Epithelial cell of esophagus (primary cell): Measurements from ENCODE around the gene TIMM17A.
A peak's percentile ranks its signal among the peaks of the same experiment; 100 is the strongest.

Experiments used
- DNase-seq: peaks from one replicate; pipeline ENCODE4 v3.0.0; 2010; ENCODE audit warnings: low read depth
- H3K4me3 ChIP-seq: 2 replicates; pipeline ENCODE4 v1.5.1; 2011; ENCODE audit warnings: mild to moderate bottlenecking, low read length, control low read depth
- TF ChIP-seq, protein P1 (sequence below): IDR thresholded peaks from 2 replicates; pipeline ENCODE4 v1.5.1; 2011; ENCODE audit warnings: low read depth, mild to moderate bottlenecking, low read length, control low read depth, inconsistent platforms; ENCODE audit not compliant: insufficient read depth; ENCODE audit errors: missing control alignments

Gene TIMM17A

DNA sequence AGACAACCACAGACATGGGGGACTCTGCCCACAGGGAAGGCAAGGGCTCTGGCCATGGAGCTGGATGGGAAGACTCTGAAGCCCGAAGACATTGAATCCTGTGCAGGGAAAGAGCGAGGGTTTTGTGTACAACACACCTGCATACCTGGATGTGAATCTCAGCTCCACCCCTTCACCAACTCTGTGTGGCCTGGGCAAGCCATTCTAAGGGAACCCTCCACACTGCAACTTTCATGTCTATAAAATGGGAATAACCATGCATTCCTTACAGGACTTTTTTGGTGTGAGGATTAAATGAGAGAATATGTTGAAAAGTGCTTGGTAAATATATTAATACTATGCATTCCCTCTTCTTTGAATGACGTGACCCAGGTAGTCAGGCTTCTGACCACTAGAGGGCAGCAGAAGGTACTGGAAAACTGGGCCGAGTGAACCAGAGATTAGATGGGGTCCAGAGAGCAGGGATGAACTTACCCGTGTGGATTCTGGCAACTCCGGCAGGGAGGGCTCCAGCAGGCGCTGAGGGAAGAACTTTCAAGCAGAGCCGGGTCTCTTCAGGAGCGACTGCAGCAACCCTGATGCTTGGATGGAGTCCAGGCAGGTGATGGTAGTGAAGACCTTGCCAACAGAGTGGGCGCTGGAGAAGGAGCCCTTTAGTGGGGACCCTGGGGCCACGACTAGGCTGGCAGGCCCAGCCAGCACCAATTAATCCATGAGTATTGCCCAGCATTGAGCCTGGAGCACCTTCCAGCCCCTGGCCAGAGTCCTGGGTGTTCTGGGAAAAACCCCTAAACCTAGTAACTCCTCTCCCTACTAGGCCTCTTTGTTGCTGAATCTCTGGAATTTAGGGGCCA, 54.2 kb downstream of the TIMM17A start:
- H3K4me3 ChIP-seq, result no peak overlapping the region
- DNase-seq, result peak; percentile 86
- TF ChIP-seq, protein P1, sequence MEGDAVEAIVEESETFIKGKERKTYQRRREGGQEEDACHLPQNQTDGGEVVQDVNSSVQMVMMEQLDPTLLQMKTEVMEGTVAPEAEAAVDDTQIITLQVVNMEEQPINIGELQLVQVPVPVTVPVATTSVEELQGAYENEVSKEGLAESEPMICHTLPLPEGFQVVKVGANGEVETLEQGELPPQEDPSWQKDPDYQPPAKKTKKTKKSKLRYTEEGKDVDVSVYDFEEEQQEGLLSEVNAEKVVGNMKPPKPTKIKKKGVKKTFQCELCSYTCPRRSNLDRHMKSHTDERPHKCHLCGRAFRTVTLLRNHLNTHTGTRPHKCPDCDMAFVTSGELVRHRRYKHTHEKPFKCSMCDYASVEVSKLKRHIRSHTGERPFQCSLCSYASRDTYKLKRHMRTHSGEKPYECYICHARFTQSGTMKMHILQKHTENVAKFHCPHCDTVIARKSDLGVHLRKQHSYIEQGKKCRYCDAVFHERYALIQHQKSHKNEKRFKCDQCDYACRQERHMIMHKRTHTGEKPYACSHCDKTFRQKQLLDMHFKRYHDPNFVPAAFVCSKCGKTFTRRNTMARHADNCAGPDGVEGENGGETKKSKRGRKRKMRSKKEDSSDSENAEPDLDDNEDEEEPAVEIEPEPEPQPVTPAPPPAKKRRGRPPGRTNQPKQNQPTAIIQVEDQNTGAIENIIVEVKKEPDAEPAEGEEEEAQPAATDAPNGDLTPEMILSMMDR, result peak; percentile 91

DNA sequence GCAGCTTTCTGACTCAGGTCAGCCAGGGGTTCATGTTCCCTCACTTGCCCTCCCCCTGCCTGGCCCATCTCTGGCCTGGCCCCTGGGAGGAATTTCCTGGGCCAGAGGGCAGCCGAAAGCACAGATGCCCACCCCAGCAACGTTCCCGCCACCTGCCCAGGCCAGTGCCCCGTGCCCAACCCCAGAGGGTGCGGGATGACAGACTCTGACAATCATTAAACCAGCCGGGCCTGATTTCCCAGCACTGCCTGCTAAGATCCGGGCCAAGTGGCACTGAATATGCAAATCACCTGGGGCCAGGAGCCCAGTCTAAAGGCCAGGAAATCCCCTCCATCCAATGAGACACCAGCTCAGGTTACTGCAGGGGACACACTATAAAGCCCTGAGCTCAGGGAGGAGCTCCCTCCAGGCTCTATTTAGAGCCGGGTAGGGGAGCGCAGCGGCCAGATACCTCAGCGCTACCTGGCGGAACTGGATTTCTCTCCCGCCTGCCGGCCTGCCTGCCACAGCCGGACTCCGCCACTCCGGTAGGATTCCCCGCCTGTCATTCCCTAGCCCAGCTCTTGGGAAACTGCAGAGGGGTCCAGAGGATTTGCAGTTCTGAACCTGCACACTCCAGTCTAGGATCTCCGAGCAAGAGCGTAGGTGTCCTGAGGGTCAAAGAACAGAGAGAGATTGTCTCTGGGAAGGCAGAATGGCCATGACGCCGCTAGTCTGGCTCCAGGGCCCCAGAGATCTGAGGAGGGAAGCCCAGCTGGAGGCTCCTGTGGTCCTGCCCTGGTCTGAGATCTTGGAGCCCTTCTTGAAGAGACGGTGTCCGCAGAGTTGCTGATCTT, 55.1 kb downstream of the TIMM17A start, which contains the start of gene ELF3:
Gene ELF3, plus strand, starts transcription at position 408 of the 836 bp plus-strand sequence. CDS start 550 bp downstream, outside the sequence.
- peak within 1 kb of the TSS; percentile 63 for H3K4me3 ChIP-seq
- DNase-seq, result peak; percentile 90
- TF ChIP-seq, protein P1, result no peak

DNA sequence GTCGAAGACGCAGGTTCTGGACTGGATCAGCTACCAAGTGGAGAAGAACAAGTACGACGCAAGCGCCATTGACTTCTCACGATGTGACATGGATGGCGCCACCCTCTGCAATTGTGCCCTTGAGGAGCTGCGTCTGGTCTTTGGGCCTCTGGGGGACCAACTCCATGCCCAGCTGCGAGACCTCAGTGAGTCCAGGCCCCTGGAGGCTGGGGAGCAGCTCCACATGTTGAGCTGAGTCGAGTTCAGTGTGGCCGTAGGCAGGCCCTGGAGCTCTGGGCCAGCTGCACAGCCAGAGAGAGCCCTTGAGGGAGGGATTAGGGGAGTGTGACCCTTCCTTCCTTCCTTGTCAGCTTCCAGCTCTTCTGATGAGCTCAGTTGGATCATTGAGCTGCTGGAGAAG, 56.7 kb downstream of the TIMM17A start:
- peak overlapping the region; percentile 63 for H3K4me3 ChIP-seq
- TF ChIP-seq, protein P1, result no peak
- DNase-seq, result no peak

- no peak for DNase-seq
- peak overlapping the region; percentile 63 for H3K4me3 ChIP-seq
- TF ChIP-seq, protein P1, result no peak
Observed at GRCh38 chr1:202012544-202013478, 57.5 kb downstream of the TIMM17A start.

DNA sequence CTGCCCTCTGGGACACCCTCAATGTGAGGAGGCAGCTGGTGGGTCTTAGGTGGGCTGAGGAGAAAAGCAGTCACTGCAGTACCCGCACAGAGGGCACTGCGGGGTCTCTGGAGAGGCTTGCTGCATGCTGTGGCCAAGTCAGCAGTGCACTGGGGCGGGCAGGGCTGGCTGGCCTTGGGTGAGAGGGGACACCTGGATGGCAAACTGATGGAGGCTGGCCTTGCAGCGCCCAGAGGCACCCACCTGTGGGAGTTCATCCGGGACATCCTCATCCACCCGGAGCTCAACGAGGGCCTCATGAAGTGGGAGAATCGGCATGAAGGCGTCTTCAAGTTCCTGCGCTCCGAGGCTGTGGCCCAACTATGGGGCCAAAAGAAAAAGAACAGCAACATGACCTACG, 58.3 kb downstream of the TIMM17A start:
- DNase-seq, result no peak
- no peak overlapping the region for H3K4me3 ChIP-seq
- TF ChIP-seq, protein P1, result no peak

- no peak for DNase-seq
- TF ChIP-seq, protein P1, result no peak
Observed at GRCh38 chr1:202014060-202014459, 58.8 kb downstream of the TIMM17A start.

More at GRCh38 chr1:202014060-202014459, 58.8 kb downstream of the TIMM17A start:
- no peak overlapping the region for H3K4me3 ChIP-seq
